Activated T-cell treated with anti-CD3 and anti-CD28 coated beads, Interleukin-2, amount 50 U/mL, for 1 hour (primary cell): ENCODE data around the gene BCOR.

ENCODE experiments used
- DNase-seq: peaks from one replicate; pipeline ENCODE4 v3.0.0-alpha.2; 2020

BCOR gene

DNA sequence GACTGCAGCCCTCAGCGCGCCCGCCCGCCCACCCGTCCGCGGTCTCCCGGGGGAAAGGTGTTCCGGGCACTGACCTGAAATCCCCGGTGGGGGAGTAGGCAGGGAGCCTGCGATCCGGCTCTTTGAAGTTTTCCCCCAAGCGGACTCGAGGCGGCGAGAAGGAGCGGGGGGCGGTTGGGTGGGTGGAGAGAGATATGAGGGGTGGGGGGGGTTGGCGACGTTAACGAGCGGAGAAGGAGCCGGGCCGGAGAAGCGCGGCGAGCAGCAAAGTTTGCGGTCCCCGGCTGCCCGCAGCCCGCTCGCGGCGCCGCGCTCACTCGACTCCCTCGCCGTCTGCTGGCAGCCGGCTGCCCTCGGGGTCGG is 636 bp downstream of the BCOR start:
- no peak for DNase-seq

DNA sequence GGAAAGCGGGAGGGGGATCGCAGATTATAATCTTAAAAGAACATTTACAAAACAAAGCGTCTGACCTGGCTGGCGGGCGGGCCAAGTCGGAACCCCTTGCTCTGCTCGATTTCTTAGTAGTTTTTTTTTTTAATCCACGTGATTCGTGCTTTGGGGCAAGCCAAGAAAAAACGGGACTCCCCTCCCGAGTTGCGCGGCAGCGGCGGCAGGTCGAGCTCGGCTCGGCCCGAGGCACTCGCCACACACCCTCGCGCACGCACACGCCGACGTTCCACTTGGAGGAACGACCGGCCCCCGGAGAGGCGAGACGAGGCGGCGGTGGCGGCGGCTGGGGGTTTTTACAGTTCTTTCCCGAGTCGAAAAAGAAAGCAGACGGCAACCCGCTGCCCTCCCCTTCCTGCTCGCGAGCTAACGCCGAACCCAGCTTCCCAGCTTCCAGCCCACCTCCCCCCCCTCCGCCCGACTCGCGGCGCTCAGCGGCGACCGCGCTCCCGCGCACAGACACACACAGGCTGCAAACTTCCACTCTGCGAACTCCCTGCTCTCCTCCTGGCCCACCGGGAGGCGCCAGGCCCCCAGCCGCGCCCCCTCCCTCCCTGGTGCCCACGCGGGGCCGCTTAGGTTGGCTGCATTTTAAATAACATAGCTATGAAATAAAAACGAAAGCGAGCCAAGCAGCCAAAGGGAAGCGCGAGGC is 1.2 kb downstream of the BCOR start:
- DNase-seq, result peak; percentile 69

DNA sequence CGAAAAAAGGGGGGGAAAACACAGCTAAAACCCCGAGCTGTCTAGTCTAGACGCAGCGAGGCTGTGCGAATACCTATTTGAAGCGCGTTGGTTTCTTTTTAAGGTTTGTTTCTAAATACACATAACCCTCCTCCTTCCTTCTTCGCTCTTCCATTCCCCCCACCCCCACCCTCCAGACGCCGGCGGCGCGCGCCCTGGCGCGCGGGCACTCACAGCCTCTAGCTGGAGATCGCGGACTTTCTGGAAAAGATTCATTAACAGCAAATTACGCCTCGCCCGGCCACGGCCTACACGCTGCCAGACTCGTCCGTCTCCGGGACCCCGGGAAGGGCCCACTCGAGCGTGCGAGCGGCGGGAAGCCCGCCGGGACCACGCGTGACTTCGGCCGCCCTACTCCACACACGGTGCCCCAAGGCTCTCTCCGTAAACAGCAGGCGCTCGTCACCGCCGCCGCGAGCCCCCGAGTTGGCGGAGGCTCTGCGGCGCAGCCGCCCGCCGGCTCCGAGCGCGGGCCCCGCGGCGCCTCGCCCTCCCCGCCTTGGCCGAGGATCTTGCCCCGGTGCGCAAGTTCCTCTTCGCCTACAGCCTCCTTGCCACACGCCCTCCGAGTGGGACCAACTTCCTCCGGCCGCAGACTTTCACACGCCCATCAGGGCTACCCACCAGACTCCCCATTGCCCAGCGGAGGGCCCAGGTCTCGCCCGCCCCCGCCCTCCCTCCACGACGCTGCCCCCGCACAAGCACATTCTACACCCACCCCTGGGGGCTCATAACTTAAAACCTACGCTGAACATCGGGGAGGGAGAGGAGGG is 2.0 kb downstream of the BCOR start:
- peak; percentile 45 for DNase-seq

DNA sequence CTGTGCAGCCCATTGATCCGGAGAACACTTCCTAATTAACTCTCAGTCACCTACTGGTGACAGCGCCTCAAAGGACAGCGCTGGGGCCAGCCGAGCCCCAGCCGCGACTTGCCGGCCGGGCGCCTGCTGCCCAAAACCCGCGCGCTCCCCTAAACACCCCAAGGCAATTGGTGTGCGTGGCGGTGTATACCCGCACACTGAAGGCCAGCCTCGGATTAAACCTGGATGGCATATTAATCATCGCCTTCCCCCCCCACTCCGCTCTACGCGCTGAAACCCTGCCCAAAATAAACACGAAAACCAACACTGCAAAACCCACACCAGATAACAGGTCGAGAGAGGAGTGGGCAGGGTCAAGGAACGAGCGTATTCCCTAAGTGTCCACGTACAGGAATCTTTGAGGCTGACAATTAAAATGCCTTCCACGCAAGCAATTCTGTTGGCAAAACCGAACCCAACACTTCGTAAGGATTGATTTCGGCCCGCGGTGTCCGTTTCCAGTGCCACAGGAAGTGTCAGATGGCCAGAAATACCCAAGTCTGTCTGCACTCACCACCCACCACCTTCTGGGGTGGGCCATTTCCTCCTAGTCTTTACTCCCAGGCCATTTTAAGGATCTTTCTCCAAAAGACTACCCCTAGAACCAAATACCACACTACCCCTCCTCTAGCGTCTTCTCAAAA is 2.7 kb downstream of the BCOR start:
- peak; percentile 33 for DNase-seq

DNA sequence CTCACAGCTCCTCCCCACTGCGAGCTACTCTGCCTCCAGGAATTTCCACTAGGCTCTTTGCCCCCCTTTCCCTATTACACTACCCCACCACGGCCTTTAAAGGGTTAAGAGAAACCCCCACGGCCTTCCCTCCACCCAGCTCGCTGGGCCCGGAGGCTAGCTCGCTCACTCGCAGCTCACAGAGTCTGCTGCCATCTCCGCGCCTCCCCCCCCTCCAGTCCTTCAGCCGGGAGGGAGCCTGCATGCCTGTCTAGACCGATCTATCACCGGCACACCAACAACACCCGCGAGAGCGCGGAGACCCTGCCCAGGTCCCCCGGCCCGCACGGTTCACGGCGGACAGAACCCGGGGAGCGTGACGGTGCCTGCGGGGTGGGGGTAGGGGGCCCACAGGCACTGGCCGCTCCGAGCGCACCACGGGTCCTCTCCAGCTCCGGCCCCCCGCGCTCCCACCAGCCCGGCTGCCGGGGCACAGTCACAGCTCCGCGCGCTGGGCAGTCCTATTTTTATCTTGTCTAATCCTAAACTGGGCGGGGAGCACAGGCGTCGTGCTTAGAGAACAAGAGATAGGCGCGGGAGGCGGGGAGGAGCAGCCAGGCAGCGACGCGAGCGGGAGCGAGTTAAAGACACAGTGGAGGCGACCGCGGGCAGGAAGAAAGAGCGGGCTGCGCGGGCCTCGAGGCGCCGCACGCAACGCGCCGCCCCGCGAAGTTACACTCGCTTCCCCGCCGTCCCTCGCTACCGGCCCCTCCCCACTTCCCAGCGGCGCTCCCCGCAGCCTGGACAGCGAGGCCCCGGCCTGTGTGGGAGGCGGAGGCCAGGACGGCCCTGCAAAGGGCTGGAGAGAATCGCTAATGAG is 3.5 kb downstream of the BCOR start:
- peak; percentile 39 for DNase-seq

DNA sequence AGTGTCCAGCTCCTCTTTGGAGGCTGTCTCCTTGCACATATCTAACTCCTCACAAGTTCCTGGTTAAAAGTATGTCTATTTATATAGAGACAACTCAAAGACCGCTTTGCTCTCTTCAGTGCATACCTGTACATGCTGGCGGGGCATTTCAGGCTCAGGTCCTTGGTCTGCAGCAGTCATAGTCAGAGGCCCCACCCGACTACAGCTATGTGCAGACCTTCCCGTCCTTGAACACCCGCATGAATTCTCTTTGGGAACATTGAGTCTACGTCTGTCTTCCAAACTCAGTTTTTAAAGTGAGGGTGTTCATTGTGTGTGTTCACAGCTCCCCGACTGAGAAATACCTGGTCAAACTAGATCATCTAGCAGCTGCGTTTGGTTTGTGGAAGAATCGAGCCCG is 4.2 kb downstream of the BCOR start:
- DNase-seq, result no peak

DNA sequence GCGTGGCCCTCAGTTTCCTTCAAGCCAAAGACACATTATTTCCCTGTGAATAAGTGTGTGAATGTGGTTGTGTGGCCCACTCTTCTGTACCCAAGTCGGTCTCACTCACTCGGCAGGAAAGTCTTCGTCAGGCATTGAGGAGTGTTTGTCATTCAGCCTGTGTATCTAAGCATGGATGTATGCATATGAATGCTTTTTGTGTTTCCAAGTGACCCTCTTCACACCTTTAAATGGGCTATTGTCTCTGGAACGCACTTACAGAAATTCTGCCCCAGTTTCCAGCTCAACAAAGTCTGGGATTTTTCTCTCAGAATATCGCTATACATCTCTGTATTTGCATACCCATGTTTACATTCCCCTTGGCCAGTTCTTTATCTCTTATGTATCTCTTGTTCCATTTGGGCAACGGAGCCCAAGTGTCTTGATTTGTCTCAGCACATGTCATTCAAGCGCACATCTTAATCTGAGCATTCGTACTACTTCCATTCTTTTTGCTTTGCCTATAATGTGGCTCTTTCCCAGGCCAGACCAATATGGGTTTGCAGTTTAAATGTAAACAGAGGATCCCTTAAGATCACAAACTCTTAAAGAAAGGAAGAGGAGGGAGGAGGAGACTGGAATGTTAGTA is 4.8 kb downstream of the BCOR start:
- no peak for DNase-seq

DNA sequence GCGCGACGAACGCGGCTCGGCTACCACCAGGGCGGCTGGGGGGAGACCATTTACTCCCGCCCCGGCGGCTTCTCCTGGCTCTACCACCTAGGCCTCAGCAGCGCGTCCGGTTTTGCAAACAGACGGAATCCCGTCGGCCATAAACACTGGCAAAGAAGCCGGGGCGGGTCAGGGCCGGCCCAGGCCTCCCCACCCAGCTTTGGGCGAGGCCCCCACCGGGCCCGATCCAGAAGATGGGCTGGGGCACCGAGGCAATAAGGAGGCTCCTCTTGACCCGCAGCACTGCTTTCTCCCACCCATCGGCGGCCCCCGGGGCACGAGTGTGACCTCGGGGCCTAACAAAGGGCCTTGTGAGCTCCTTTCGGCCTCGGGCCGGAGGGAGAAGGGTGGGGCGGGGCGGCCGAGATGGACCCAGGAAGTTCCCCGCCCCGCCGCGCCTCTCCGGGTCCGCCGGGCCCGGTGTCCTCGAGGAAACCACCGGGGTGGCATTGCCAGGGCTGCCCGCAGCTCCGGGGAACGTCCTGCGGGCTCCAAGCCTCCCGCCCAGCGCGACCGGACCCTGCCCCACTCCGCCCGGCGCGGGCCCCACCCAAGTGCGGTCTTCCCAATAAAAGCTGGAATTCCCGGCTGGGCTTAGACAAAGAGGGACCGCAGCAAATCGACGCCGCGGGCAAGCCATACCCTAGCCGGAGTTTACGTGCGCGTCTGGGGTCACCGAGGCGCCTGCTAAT is 5.9 kb downstream of the BCOR start:
- DNase-seq, result no peak

DNA sequence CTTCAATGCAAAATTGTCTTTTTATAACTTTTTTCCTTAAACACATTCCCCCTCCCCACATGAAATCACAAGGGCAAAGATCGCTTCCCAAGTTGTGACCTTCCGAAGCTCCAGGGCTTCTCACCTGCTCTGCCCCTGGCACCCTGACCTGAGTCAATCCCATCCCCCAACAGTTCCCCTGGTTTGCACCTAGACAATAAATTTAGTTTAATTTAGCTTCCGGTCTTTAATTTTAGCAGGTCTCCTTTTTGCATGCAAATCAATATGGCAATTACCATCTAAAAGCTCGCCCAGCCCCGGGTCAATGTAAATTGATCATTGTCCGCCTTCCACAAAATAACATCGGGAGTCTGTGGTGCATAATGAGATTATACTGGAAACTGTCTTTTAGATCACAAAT is 6.8 kb downstream of the BCOR start:
- DNase-seq, result no peak

DNA sequence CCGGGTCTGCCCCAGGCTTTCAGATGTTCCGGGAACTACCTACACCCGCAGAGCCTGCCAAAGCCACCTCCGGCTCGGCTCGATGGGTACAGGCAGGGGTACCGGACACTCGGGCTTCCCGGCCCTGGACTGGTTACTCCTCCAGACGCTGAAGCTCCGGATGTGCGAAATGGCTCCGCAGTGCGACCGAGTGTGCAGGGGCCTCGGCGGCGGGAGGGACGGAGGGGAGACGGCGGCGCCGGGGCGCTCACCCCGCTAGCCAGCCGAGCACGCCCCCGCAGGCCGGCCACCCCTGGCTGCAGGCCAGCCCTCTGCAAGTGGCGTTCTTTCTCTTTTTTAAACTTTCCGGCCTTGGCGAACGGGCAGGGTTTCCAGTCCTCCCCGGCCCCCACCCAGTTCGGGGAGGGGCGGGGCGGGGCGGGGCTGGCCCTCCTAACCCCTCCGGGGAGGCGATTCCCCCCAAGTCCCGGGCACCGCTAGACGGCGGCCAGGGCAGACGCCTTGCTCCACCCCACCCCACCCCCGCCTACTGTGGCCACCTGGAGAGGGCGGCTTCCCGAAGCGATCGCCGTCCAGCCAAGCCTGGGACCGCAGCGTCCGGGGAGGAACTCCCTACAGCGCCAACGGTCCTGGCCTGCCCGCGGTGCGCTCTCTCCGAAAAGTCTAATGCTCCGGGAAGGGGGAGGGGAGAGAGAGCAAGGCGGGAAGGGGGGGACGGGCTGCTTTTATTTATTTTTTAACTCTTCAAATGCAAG is 7.5 kb downstream of the BCOR start:
- DNase-seq, result no peak

DNA sequence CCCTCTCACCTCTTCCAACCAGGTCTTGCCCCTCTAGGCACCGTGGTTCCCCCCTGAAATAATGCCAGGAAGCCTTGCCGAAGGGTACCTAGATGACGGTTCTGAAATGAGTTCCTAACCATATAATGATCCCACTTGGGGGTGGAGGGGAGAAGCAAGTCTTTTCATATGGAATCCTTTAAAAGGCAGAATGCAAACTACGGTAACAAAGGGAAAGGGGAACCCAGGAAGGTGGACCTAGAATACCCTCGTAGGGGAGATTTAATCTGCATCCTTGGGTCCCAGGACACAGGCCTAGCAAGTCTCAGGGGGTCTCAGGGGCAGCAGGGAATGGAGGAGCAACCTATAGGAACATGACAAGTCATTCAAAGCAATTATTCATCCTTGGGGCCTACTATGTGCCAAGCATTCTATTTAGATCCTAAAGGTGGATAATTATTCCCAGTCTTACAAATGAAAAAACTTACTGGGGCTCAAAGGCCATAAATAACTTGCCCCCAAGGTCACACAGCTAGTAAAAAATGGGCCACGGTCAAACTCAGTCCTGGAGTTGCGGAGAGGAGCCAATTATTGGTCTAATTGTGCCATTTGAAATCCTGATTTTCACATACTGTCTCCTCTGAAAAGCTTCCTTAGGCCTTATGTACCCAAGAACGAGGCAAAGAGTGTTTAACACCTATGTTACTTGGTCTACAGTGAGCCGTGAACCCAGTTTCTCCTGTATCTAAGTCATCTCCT is 8.8 kb downstream of the BCOR start:
- no peak for DNase-seq

DNA sequence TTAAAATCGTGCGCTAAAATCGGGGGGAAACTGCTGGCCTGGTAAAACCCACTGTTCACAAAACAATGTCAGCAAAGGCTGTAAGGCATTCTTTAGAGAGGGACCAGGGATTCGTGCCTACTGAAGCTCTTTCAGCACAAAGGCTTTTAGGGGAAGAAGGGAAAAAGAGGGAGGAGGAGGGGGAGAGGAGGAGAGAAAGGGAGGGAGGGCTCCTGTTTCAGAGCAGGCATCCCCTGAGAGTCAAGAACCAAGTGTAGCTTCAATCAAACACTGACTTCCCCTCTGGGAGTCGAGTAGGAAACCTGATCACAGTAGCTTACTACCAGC is 9.5 kb downstream of the BCOR start:
- no peak for DNase-seq

DNA sequence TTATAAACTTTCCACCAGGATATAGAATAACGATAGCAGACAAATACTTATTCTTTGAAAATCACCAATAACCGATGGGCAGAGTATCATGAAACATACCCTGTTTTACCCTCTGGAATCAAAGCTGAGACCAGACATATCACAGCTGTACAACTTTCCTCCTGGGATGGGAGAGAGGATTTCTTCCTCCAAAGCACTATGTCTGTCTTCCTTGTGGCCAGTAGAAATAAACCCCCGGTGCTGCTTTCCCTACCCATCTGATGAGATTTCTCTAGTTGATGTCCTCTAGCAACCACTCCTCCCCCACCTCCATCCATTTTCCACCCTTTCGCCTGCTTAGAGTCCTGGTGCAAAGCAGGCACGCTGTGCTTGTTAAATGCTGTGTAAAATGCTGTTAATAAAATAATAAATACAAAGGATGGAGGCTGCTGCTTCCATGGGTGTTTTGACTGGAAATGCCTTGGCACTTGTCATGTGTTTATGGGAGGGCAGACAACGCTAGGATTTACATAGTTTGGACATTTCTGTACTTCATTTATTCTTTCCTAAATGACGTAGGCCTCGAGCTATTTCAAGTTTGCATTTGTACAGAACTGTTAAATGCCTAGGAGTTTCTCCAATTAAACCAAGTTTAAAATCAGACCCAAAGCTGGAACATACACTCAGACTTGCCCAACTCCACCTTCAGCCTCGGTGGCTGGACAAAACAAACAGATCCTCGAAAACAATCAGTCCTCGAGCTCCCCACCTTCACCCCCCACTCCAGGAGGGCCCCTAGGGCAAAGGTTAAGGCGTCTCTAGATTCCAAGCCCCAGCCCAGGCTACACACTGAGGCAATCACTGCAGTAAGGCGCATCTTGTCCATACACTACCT is 10.1 kb downstream of the BCOR start:
- no peak for DNase-seq

DNA sequence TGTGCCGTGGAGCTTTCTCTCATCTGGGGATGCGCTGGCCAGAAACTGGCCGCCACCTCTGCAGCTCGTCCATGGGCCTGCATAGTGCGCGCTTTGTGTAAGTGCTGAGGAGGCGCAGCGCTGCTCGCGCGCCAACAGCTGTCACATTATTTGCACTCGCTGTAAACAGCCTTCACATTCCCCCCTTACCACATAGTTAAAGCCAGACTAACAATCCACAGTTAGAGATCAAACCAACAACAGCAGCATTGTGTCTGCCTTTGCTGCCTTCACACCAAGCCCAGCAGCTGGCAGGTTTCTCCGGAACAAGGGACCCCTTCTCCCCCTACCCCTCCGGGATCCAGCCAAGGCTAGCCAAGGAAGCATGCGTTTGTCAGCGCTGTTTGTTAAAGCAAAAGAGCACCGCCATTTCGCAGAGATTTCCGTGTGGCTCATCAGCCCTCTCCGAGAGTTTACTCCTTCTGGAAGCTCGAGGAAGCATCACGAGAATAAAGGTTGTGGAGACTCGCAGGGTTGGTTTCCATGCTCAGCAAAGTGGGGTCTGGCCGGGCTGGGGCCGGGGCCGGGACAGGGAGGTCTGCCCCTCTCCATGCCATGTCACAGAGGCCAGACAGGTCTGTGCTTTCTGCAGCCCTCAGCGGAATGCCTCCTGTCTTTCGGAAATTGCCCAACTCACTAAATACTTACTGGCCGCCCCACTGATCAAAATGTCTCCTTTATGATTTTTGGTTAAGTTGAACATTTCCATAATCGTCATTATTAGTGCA is 11.0 kb downstream of the BCOR start:
- no peak for DNase-seq

DNA sequence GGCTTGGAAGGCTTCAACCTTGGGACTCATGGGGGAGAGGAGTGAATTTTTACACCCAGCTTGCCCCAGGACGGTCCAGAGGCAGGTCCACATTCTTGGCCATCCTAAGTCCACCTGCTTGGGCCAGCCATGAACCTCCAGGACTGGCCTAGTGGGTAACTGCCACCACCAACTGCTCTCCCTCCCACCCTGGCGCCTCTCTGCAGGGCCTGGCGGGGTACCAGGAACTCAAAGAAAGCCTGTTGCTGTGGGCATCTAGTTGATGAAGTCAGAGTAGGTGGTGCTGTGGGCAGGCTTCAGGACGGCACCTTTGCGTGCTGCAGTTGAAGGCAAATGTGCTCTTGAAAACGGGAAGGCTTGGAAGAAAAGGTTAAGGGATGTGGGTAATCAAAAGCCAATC is 12.0 kb downstream of the BCOR start:
- no peak for DNase-seq

DNA sequence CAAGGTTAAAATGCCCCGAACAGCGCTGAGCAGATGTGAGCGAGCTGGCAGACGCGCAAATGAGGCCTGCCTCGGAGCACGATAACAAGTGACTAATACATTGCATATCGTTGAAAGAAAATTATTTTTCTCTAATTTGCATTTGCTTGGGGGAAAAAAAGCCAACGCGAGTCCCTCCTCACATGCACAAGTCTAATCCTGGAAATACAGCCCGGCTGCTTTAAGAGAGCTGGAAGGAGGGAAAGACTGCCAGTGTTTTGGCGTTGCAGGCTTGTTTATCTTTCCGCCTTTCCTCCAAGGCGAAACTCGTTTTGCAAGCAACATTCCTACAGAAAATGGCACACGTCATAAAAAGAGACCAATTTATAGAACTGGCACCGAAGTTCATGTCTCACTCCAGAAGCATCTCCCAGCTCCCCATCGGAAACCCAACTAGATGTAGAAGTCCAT is 12.6 kb downstream of the BCOR start:
- DNase-seq, result no peak

DNA sequence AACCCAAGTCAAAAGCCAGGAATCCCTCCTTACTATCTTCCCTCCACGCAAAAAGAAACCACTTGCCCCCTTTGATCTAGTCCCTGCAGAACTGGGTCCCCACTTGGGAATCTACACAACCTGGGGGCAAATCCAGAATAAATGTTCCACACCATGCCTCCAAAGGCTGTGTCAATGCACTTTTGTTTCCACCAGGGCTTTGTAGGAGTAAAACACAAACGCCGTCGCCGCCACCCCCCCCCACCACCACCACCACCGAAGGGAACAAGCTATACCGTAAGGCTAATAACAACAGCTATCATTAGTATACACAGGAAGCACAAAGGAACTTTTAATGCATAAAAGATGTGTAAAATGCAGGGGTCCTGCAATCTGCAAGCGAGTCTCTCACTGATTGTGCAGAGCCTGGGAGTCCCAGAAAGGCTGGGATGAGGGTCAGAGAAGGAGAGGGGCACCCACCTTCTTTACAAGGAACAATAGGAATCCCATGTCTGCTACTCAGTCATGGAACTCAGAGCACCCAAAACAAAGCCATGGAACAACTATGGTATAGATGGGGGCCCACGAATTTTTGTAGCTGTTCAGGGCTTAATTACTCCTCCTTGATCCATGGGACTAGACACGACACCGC is 13.2 kb downstream of the BCOR start:
- no peak for DNase-seq

DNA sequence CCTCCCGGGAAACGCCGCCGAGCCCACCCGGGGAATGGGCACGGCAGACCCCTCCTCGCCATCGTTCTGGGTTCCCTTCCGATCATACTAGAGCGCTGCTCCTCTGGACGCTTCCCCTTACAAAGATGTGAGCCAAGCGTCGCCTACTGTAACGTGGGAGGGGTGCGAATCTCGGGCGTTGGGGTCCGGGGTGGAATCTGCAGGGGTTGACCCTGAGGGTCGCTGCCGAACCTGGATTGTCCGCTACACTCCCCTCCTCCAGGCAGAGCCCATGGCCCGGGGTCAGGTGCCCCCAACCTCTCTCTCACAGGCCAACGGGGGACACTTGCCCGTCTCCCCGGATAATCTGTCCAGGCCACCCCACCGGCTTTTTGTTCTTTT is 13.8 kb downstream of the BCOR start:
- no peak for DNase-seq
